Mesodermal cell (in vitro differentiated cells): Measurements from ENCODE around the gene ACSL1.

Experiments
- H3K27ac ChIP-seq: 2 replicates; pipeline ENCODE4 v1.7.0; 2013; ENCODE audit warnings: mild to moderate bottlenecking, low read depth, low read length, moderate library complexity; ENCODE audit not compliant: severe bottlenecking
- H3K36me3 ChIP-seq: 2 replicates; pipeline ENCODE4 v1.7.1; 2013; ENCODE audit warnings: mild to moderate bottlenecking, low read length, moderate library complexity; ENCODE audit not compliant: control insufficient read depth, insufficient read depth
- H3K4me1 ChIP-seq: one replicate; pipeline ENCODE4 v1.7.1; 2013; ENCODE audit warnings: mild to moderate bottlenecking, low read length; ENCODE audit not compliant: insufficient read depth, control insufficient read depth, poor library complexity, severe bottlenecking
- H3K4me3 ChIP-seq: 2 replicates; pipeline ENCODE4 v1.7.0; 2013; ENCODE audit warnings: low read length, control low read depth, mild to moderate bottlenecking; ENCODE audit not compliant: insufficient read depth, poor library complexity, severe bottlenecking; ENCODE audit errors: extremely low read depth
- H3K9me3 ChIP-seq: 2 replicates; pipeline ENCODE4 v1.7.1; 2013; ENCODE audit warnings: mild to moderate bottlenecking, low read length, moderate library complexity; ENCODE audit not compliant: control insufficient read depth
- WGBS, 2 experiments: methylation state at CpG; one replicate each; pipeline ENCODE4 v1.1.5; 2013; ENCODE audit warnings: missing lambda C conversion rate in 2 of 2; ENCODE audit not compliant: insufficient coverage in 2 of 2; 5-methylcytosine and 5-hydroxymethylcytosine counted together

Gene ACSL1

DNA sequence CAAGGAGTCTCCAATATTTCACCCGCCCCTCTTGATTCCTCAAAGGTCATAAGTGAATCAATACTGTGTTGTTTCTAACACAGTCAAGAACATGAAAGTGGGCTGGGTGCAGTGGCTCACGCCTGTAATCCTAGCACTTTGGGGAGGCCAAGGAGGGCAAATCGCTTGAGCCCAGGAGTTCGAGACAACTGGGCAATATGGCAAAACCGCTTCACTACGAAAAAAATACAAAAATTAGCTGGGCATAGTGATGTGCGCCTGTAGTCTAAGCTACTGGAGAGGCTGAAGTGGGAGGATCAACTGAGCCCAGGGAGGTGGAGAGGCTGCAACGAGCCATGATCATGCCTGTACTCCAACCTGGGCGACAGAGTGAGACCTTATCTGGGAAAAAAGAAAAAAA, 3.4 kb downstream of the ACSL1 start:
- Histone ChIP-seq H3K36me3 (no peaks in the 10 kb centered on the region), H3K9me3 (no peaks in the 10 kb centered on the region), H3K4me3 (no peak overlapping the region), H3K27ac (no peak overlapping the region), H3K4me1 (no peaks in the 10 kb centered on the region)
- WGBS, 2 experiments = 95 to 97% methylated on average over 7 of the region's 9 CpGs

DNA sequence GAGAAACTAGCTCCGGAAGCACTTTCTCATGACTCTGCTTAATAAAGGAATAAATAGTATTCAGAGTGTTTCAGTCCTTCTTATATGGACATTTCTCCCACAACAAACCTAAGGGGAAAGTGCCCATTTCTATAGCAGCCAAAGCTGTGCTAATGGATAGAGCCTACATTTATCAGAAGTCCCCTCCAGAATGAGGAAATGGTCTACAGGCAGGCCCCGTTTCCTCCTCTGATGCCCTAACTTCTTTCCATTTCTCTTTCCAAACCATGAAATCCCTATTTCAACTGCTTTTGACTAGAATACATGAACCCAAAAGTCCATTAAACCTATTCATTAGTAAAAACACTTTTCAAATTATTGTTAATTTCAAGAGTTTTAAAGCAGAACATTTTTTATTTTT, 4.5 kb downstream of the ACSL1 start:
- Histone ChIP-seq H3K36me3 (no peaks in the 10 kb centered on the region), H3K4me1 (no peaks in the 10 kb centered on the region), H3K27ac (no peak overlapping the region), H3K9me3 (no peaks in the 10 kb centered on the region), H3K4me3 (no peak overlapping the region)
- 77 to 100% methylated on average over 1 of the region's 2 CpGs for WGBS, 2 experiments

DNA sequence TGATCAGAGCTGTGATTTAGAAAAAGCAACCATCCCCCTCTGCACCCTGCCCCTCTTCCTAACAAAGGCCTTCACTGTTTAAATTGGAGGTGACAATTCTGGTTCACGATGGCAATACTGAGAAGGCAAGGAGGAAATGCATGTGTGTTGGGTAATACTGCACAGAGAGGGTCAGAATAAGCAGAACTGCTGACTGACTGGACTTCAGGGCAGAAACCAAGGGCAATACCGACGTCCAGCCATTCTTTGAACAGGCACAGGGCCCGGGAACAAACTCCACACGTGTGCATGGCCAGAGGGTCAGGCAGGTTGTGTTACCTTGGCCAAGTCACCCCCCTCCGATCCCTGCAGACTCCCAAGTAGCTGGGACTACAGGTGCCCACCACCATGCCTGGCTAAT, 6.0 kb downstream of the ACSL1 start:
- no peaks in the 10 kb centered on the region for H3K4me1 ChIP-seq
- H3K36me3 ChIP-seq = no peaks in the 10 kb centered on the region
- no peaks in the 10 kb centered on the region for H3K9me3 ChIP-seq
- H3K27ac ChIP-seq = no peak overlapping the region
- WGBS, 2 experiments = 80 to 83% methylated on average over 4 to 6 of the region's 6 CpGs
- no peak overlapping the region for H3K4me3 ChIP-seq

DNA sequence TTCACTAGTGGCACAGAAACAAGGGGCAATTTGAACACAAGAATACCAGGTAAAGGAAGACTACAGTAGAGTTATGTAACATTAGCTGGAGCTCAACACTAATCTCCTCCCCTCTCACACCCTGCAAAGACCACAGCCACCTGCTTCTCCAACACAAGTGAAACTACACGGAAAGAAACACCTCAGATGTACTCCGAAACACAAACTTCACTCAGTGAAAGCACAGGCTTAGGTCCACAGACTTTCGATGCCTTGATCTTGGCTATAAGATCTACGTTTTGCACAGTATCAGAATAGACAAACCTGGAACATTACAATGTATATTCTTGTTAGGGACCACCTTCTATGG, 7.6 kb downstream of the ACSL1 start:
- 94 to 96% methylated on average over 2 to 4 of the region's 4 CpGs for WGBS, 2 experiments

DNA sequence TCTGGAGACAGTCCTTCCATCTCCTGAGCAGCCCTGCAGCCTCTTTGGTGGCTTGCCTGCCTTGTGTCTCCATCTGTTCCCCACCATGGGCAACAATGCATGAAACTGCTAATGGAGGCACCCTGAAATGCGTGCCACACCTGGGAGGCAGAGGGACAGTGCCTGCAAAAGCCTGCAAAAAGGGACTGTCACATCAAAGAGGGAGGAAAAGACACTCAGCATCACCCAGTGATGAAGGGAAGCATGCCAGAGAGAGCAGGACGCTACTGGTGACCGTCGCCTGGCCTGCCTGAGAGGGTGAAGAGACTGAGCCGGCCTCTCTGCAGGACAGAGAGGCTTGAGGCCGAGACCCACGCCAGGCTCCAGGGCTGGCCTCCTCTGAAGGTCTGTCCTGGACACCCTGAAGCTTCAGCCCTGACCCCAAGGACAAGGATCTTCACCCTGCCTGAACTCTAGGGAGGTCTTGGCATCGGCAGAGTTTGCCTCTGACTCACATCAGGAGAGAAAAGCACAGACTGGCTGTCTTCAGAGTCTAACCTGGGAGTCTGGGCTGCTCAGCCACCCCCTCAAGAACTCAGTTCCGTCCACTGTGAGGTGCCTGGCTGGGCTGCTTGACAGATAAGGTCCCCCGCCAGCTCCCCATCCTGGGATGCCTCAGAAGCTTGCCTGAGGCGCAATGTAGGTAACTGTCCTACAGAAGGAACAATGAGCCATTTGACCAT, 8.1 kb downstream of the ACSL1 start:
- no peak overlapping the region for H3K27ac ChIP-seq
- no peak overlapping the region for H3K4me3 ChIP-seq

More for the DNA sequence above, 7.6 kb downstream of the ACSL1 start:
- Histone ChIP-seq H3K36me3 (no peaks in the 10 kb centered on the region), H3K4me3 (no peak overlapping the region), H3K4me1 (peaks cover 5% of the 10 kb centered on the region), H3K9me3 (no peaks in the 10 kb centered on the region), H3K27ac (no peak overlapping the region)

DNA sequence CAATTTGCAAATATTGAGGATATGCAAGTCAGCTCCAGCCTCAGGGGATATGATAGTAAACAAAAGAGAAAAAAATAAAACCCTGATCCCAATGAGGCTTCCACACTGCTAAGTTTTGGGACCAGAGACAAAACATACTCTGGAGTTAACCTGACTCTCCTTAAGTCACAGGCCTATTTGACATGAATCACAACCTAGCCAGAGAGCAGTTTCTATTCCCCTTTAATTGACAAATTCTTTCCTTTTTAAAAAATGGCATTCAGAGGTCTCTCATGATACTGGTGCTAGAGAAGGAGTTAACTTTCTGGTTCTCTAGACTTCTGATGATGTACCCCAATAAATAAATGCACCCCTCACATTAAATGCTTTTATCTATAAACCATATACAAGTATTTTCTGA, 8.8 kb downstream of the ACSL1 start:
- peaks cover 17% of the 10 kb centered on the region for H3K4me1 ChIP-seq
- no peaks in the 10 kb centered on the region for H3K36me3 ChIP-seq
- no peak overlapping the region for H3K4me3 ChIP-seq
- no peaks in the 10 kb centered on the region for H3K9me3 ChIP-seq
- no peak overlapping the region for H3K27ac ChIP-seq

More for the DNA sequence above, 8.1 kb downstream of the ACSL1 start:
- Histone ChIP-seq H3K4me1 (peaks cover 10% of the 10 kb centered on the region), H3K9me3 (no peaks in the 10 kb centered on the region), H3K36me3 (no peaks in the 10 kb centered on the region)
- WGBS, 2 experiments = 91 to 92% methylated on average over 11 of the region's 11 CpGs

DNA sequence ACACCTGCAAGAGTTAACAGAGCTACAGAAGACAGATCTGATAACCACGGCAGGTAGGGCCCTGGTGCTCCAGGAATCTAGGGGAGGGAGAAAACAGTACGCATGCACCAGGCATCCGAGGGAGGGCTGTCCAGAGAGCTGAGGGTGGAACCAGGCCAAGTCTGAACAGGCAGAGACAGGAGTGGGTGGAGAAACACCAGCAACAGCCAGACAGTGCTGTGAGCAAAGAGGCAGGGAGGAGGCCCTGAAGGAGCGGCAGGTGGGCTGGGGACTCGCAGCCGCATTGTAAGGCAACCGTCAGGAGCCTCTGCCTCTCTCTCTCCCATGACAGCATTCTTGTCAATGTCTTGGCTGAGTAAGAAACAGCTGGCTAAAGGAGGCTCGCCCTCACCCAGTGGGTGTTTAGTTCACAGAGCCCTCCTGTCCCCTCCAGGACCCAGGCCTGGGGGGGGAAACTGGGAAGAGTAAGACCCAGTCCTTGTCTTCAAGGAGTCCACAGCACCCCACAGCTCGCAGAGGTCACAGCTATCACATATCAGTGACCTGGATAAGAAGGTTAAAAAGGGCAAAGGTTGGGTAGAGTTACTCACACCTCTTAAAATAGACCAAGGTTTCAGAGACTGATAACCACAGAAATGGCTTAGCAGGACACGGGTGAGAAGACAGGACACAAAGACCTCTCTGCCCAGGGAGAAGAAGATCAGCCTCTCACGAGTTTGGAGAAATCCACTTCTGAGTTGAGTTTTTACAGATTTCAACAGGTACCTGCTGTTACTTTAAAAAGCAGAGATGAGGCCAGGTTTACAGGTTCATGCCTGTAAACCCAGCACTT, 10.5 kb downstream of the ACSL1 start:
- 44 to 49% methylated on average over 7 to 9 of the region's 11 CpGs for WGBS, 2 experiments
- Histone ChIP-seq H3K36me3 (no peaks in the 10 kb centered on the region), H3K27ac (no peak overlapping the region), H3K9me3 (peaks cover 4% of the 10 kb centered on the region), H3K4me3 (no peak overlapping the region), H3K4me1 (peaks cover 19% of the 10 kb centered on the region)

DNA sequence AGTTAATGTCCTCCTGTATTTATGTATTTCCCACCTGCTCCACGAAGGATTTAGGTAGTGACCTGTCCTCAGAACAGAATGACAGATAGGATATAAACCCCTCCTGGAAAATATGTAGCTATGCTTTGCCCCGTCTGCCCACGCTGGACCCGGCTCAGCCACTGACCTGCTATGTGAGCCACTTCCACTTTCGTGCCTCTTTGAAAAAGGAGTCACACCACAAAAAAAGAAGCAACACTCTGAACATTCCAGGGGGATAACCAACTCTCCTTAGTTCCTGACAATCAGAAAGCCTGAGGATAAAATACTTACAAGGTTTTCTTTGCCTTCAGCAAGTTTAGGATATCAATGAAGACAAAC, 11.1 kb downstream of the ACSL1 start:
- H3K4me1 ChIP-seq = peaks cover 19% of the 10 kb centered on the region
- 89 to 90% methylated on average over 5 of the region's 5 CpGs for whole genome bisulfite sequencing, 2 experiments
- no peak overlapping the region for H3K4me3 ChIP-seq
- H3K36me3 ChIP-seq = no peaks in the 10 kb centered on the region
- peaks cover 4% of the 10 kb centered on the region for H3K9me3 ChIP-seq
- H3K27ac ChIP-seq = no peak overlapping the region

DNA sequence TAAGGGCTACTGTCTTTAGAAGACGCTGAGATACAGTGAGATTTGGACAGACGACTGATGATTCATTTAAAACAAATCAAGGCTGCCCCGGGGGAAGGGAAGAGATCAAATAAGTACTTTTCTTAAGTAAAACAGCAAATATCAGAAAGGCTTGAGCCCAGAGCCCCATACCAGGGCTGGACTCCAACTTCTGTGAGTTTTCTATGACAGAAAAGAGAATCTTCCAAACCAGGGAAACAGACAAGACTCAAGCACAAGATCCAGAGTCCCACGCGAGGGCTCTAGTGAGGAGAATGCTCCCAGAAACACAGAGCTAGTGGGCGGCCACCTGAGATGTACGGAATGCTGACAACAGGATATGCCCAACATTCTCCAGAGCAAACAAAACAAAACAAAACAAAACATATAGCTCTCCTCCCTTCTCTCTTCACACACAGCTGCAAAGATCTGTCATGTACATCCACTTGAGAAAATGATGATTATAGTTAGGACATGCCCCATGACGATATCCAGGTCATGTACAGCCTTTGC, 13.1 kb downstream of the ACSL1 start:
- Histone ChIP-seq H3K36me3 (no peaks in the 10 kb centered on the region), H3K27ac (no peak overlapping the region), H3K4me3 (no peak overlapping the region), H3K9me3 (peaks cover 4% of the 10 kb centered on the region), H3K4me1 (peaks cover 19% of the 10 kb centered on the region)
- WGBS, 2 experiments = 78 to 79% methylated on average over 2 to 4 of the region's 8 CpGs

DNA sequence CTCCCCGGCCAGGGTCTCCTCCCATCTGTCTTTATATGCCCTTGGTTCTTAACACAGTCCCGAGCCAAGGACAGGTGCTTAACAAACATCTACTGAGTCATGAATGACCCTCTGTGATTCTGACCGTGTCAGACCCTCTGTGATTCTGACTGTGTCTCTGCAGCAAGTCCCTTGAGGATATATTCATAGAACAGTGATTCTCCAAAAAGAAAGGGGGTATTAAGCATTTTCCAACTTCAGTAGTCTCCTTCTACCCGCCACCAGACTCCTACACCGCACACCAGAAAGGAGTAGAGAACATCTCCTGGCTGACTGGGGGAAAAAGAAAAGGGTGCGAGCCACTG, 13.6 kb downstream of the ACSL1 start:
- 86 to 89% methylated on average over 3 of the region's 6 CpGs for WGBS, 2 experiments
- no peaks in the 10 kb centered on the region for H3K36me3 ChIP-seq
- H3K27ac ChIP-seq = no peak overlapping the region
- peaks cover 4% of the 10 kb centered on the region for H3K9me3 ChIP-seq
- peaks cover 19% of the 10 kb centered on the region for H3K4me1 ChIP-seq
- H3K4me3 ChIP-seq = no peak overlapping the region
